WTC11 (cell line): ENCODE measurements around the gene RFC5. TPM values are rescaled to one million over a fixed set of nuclear protein-coding genes. Genes with fewer than 3 reads are reported as not detected.
A peak's percentile ranks its signal among the peaks of the same experiment; 100 is the strongest.

Experiments
- ATAC-seq: fragments of 200-7000 bp; cut with Tn5 transposase; 2 replicates; pipeline ENCODE4 v1.10.0; 2021; ENCODE audit warnings: mild to moderate bottlenecking, moderate library complexity
- CTCF ChIA-PET: fragments of 300-600 bp; sonication (Branson Sonifier 250); formaldehyde crosslinking; loops from one replicate; lab custom pipeline; 2021; ENCODE audit warnings: antibody characterized with exemption; lab: Charles Lee
- POLR2A ChIA-PET: fragments of 350-600 bp; sonication (Branson Sonifier 250); formaldehyde crosslinking; loops from one replicate; lab custom pipeline; 2021; ENCODE audit warnings: antibody characterized with exemption; lab: Charles Lee
- DNase-seq: peaks from one replicate; pipeline ENCODE4 v3.0.0; 2021; ENCODE audit warnings: low spot score
- H3K27ac Mint-ChIP-seq: 2 replicates; pipeline ENCODE4 v1.8.0; 2021; ENCODE audit warnings: mixed read lengths
- H3K27me3 Mint-ChIP-seq: 2 replicates; pipeline ENCODE4 v1.8.0; 2021; ENCODE audit warnings: low read depth, mild to moderate bottlenecking, moderate library complexity, mixed read lengths
- H3K36me3 Mint-ChIP-seq: 2 replicates; pipeline ENCODE4 v1.8.0; 2021; ENCODE audit warnings: mixed read lengths
- H3K4me1 Mint-ChIP-seq: 2 replicates; pipeline ENCODE4 v1.8.0; 2022; ENCODE audit warnings: mixed read lengths
- H3K4me3 Mint-ChIP-seq: 2 replicates; pipeline ENCODE4 v1.8.0; 2021; ENCODE audit warnings: mild to moderate bottlenecking, moderate library complexity, mixed read lengths
- H3K9me3 Mint-ChIP-seq: 2 replicates; pipeline ENCODE4 v1.8.0; 2021; ENCODE audit warnings: mixed read lengths
- ATF3 ChIP-seq: sonication (generic); formaldehyde crosslinking; conservative IDR thresholded peaks from 2 replicates; pipeline ENCODE4 v1.8.1; 2022; ENCODE audit warnings: mild to moderate bottlenecking, missing genetic modification reagents
- CREB1 ChIP-seq: sonication (generic); formaldehyde crosslinking; IDR thresholded peaks from 2 replicates; pipeline ENCODE4 v1.8.0; 2023; ENCODE audit warnings: mild to moderate bottlenecking, missing genetic modification reagents
- CREM ChIP-seq: sonication (generic); formaldehyde crosslinking; IDR thresholded peaks from 2 replicates; pipeline ENCODE4 v1.8.1; 2022; ENCODE audit warnings: mild to moderate bottlenecking, missing genetic modification reagents, moderate library complexity
- CTCF ChIP-seq: fragments of 200-600 bp; IDR thresholded peaks from 2 replicates; pipeline ENCODE4 v1.8.0; 2022; ENCODE audit warnings: antibody characterized with exemption
- FOXJ3 ChIP-seq: sonication (generic); formaldehyde crosslinking; IDR thresholded peaks from 2 replicates; pipeline ENCODE4 v1.9.0; 2021; ENCODE audit warnings: missing genetic modification reagents, mild to moderate bottlenecking, borderline replicate concordance
- FOXK1 ChIP-seq: sonication (generic); formaldehyde crosslinking; IDR thresholded peaks from 2 replicates; pipeline ENCODE4 v1.8.0; 2022; ENCODE audit warnings: mild to moderate bottlenecking, moderate library complexity, missing genetic modification reagents
- FOXP1 ChIP-seq: sonication (generic); formaldehyde crosslinking; IDR thresholded peaks from 2 replicates; pipeline ENCODE4 v1.8.0; 2022; ENCODE audit warnings: missing genetic modification reagents, mild to moderate bottlenecking, moderate library complexity, borderline replicate concordance
- FOXP4 ChIP-seq: sonication (generic); formaldehyde crosslinking; IDR thresholded peaks from 2 replicates; pipeline ENCODE4 v1.8.0; 2022; ENCODE audit warnings: mild to moderate bottlenecking, missing genetic modification reagents
- GRHL2 ChIP-seq: fragments of 250-450 bp; sonication (Bioruptor Pico); IDR thresholded peaks from 2 replicates; pipeline ENCODE4 v1.8.0; 2022; ENCODE audit warnings: mild to moderate bottlenecking, moderate library complexity; ENCODE audit not compliant: insufficient replicate concordance, severe bottlenecking
- GTF2I ChIP-seq: fragments of 250-450 bp; sonication (Bioruptor Pico); conservative IDR thresholded peaks from 2 replicates; pipeline ENCODE4 v1.4.0; 2021; ENCODE audit warnings: mild to moderate bottlenecking
- JUN ChIP-seq: sonication (generic); formaldehyde crosslinking; IDR thresholded peaks from 2 replicates; pipeline ENCODE4 v1.8.0; 2023; ENCODE audit warnings: mild to moderate bottlenecking, missing genetic modification reagents
- MAX ChIP-seq: sonication (generic); formaldehyde crosslinking; IDR thresholded peaks from 2 replicates; pipeline ENCODE4 v1.8.0; 2022; ENCODE audit warnings: mild to moderate bottlenecking, missing genetic modification reagents
- MLX ChIP-seq: sonication (generic); formaldehyde crosslinking; IDR thresholded peaks from 2 replicates; pipeline ENCODE4 v1.8.1; 2023; ENCODE audit warnings: mild to moderate bottlenecking, missing genetic modification reagents, moderate library complexity
- MYBL2 ChIP-seq: sonication (generic); formaldehyde crosslinking; IDR thresholded peaks from 2 replicates; pipeline ENCODE4 v1.8.1; 2023; ENCODE audit warnings: mild to moderate bottlenecking, moderate library complexity, missing genetic modification reagents
- NFE2L1 ChIP-seq: sonication (generic); formaldehyde crosslinking; IDR thresholded peaks from 2 replicates; pipeline ENCODE4 v1.8.1; 2023; ENCODE audit warnings: missing genetic modification reagents
- NR1H2 ChIP-seq: sonication (generic); formaldehyde crosslinking; IDR thresholded peaks from 2 replicates; pipeline ENCODE4 v1.9.0; 2021; ENCODE audit warnings: mild to moderate bottlenecking, moderate library complexity, missing genetic modification reagents
- SMAD3 ChIP-seq: sonication (generic); formaldehyde crosslinking; IDR thresholded peaks from 2 replicates; pipeline ENCODE4 v1.8.0; 2022; ENCODE audit warnings: missing genetic modification reagents, mild to moderate bottlenecking, borderline replicate concordance
- TEAD1 ChIP-seq: sonication (generic); formaldehyde crosslinking; IDR thresholded peaks from 2 replicates; pipeline ENCODE4 v1.8.0; 2022; ENCODE audit warnings: mild to moderate bottlenecking, missing genetic modification reagents
- TEAD4 ChIP-seq: sonication (generic); formaldehyde crosslinking; IDR thresholded peaks from 2 replicates; pipeline ENCODE4 v1.8.0; 2022; ENCODE audit warnings: mild to moderate bottlenecking, missing genetic modification reagents
- ZNF138 ChIP-seq: sonication (generic); formaldehyde crosslinking; conservative IDR thresholded peaks from 2 replicates; pipeline ENCODE4 v1.8.1; 2022; ENCODE audit warnings: mild to moderate bottlenecking, moderate library complexity, missing genetic modification reagents
- ZNF263 ChIP-seq: sonication (generic); formaldehyde crosslinking; IDR thresholded peaks from 2 replicates; pipeline ENCODE4 v1.8.1; 2022; ENCODE audit warnings: low read depth, mild to moderate bottlenecking, moderate library complexity, missing genetic modification reagents
- ZNF281 ChIP-seq: sonication (generic); formaldehyde crosslinking; IDR thresholded peaks from 2 replicates; pipeline ENCODE4 v1.8.0; 2023; ENCODE audit warnings: mild to moderate bottlenecking, missing genetic modification reagents
- ZNF396 ChIP-seq: fragments of 250-450 bp; sonication (Bioruptor Pico); IDR thresholded peaks from 2 replicates; pipeline ENCODE4 v1.8.0; 2021; ENCODE audit warnings: mild to moderate bottlenecking, moderate library complexity, borderline replicate concordance
- ZNF423 ChIP-seq: fragments of 250-450 bp; sonication (Bioruptor Pico); IDR thresholded peaks from 2 replicates; pipeline ENCODE4 v2.1.2; 2022; ENCODE audit warnings: mild to moderate bottlenecking, moderate library complexity
- ZNF671 ChIP-seq: fragments of 250-450 bp; sonication (Bioruptor Pico); IDR thresholded peaks from 2 replicates; pipeline ENCODE4 v1.8.0; 2021; ENCODE audit warnings: mild to moderate bottlenecking
- total RNA-seq: library from RNA; stranded (reverse); gene quantifications from 3 replicates; pipeline ENCODE4 v1.2.3, GENCODE V29; 2021

Gene RFC5
- total RNA-seq, 1 experiment from 2014 or later: 35.2 TPM

GRCh38 chr12:117968151-117968789 lies 48.2 kb upstream of the RFC5 start:
- Mint-ChIP-seq H3K4me1 (peaks cover 20% of the 10 kb centered on the region), H3K9me3 (peaks cover 29% of the 10 kb centered on the region), H3K36me3 (peaks cover 18% of the 10 kb centered on the region), H3K4me3 (peak overlapping the region; percentile 74), H3K27me3 (peaks cover 20% of the 10 kb centered on the region), H3K27ac (no peak overlapping the region)
- ChIA-PET POLR2A (interaction anchor here (0.5 kb wide), 1 partner anchor 23 kb away, joined by 3 read pairs; no protein-coding TSS in a partner anchor), CTCF (no interaction called here)
- no peak for TF ChIP-seq CTCF
- 0 out of 2 replicates have a peak, but pooled peaks have one; percentile 7 for TF ChIP-seq FOXK1 (CRISPR knock-in tag)
- no peak for TF ChIP-seq SMAD3 (CRISPR knock-in tag)
- peak; percentile 92; the same call in 1 of the 2 replicates for TF ChIP-seq ZNF263 (CRISPR knock-in tag)
- no peak for TF ChIP-seq CREB1
- no peak for TF ChIP-seq GRHL2
- no peak for TF ChIP-seq MLX (CRISPR knock-in tag)
- no peak for TF ChIP-seq ZNF396 (CRISPR knock-in tag)
- TF ChIP-seq FOXP1 (CRISPR knock-in tag): no peak
- ATAC-seq (no peak), DNase-seq (no peak)

GRCh38 chr12:117968826-117969659 lies 47.5 kb upstream of the RFC5 start, which contains the start of gene KSR2:
Gene KSR2, minus strand, starts transcription at chr12:117968990. Its CDS starts 735 bp downstream, at chr12:117968255.
- POLR2A ChIA-PET: no interaction called here
- TF ChIP-seq TEAD4 (CRISPR knock-in tag) (no peak), CREM (CRISPR knock-in tag) (peak; percentile 60; the same call in 1 of the 2 replicates), TEAD1 (CRISPR knock-in tag) (no peak), GTF2I (CRISPR knock-in tag) (no peak), FOXP4 (peak; percentile 43; the same call in 1 of the 2 replicates), JUN (CRISPR knock-in tag) (0 out of 2 replicates have a peak, but pooled peaks have one; percentile 55), FOXJ3 (CRISPR knock-in tag) (no peak), NFE2L1 (CRISPR knock-in tag) (no peak), MLX (CRISPR knock-in tag) (no peak), MYBL2 (CRISPR knock-in tag) (no peak), ZNF671 (CRISPR knock-in tag) (no peak), ATF3 (CRISPR knock-in tag) (no peak), ZNF423 (CRISPR knock-in tag) (no peak), MAX (CRISPR knock-in tag) (peak; percentile 64; the same call in 1 of the 2 replicates), NR1H2 (CRISPR knock-in tag) (no peak), ZNF138 (0 out of 2 replicates have a peak, but pooled peaks have one; percentile 18), ZNF281 (CRISPR knock-in tag) (0 out of 2 replicates have a peak, but pooled peaks have one; percentile 59)

More at GRCh38 chr12:117968826-117969659, 47.5 kb upstream of the RFC5 start, which contains the start of gene KSR2:
- peak; percentile 90 for DNase-seq
- CTCF ChIA-PET: interaction anchor here (0.7 to 1.0 kb wide), 4 partner anchors 31 to 381 kb away, joined by 3 to 6 read pairs (median 3); no protein-coding TSS in a partner anchor
- peak; percentile 86 for ATAC-seq
- Mint-ChIP-seq H3K4me1 (peaks cover 20% of the 10 kb centered on the region), H3K27ac (peak within 1 kb of the TSS; percentile 77), H3K9me3 (peaks cover 34% of the 10 kb centered on the region), H3K27me3 (peaks cover 20% of the 10 kb centered on the region), H3K36me3 (peaks cover 18% of the 10 kb centered on the region), H3K4me3 (peak within 1 kb of the TSS; percentile 74)
